Astrocyte of the spinal cord (primary cell): ENCODE results near the gene PGA4.

Source experiments
- DNase-seq: peaks from one replicate; pipeline ENCODE4 v3.0.0; 2011; ENCODE audit warnings: low read depth, low spot score
- H3K4me3 ChIP-seq: 2 replicates; pipeline ENCODE4 v1.5.1; 2011; ENCODE audit warnings: low read depth, mild to moderate bottlenecking, low read length, moderate library complexity
- CTCF ChIP-seq: IDR thresholded peaks from 2 replicates; pipeline ENCODE4 v1.5.1; 2012; ENCODE audit warnings: low read depth, mild to moderate bottlenecking, low read length, inconsistent platforms
- in situ Hi-C: cut with HindIII; loops from 2 replicates; pipeline ENCODE4 v1.10.0; 2017; ENCODE audit warnings: low sequenced_read_pairs

The PGA4 gene

GRCh38 chr11:61259363-61259762, 37.2 kb downstream of the PGA4 start:
- in situ Hi-C loops: no loop called here

DNA sequence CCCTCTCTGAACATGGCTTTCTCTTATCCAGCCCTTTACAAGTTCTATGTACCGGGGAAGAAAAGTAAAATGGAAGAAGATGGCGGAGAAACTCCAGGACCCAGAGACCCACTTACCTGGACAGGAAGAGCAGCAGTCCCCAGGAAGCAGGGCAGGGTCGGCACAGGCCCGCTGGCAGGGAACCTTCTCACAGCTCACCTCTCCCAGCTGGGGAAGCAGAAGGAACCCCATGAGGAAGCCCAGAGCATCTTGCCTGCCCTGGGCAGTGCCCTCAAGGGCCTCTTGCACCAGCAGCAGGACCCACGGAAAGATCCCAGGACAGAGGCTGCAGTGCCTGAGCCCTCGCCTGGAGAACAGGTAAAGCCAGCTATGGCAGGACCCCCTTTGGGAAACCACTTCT, 42.2 kb downstream of the PGA4 start:
- in situ Hi-C loops: no loop called here
- no peak for TF ChIP-seq CTCF

More at GRCh38 chr11:61259363-61259762, 37.2 kb downstream of the PGA4 start:
- no peak for DNase-seq
- no peak for TF ChIP-seq CTCF
- no peak overlapping the region for H3K4me3 ChIP-seq

GRCh38 chr11:61264795-61265194, 42.6 kb downstream of the PGA4 start:
- H3K4me3 ChIP-seq: no peak overlapping the region
- DNase-seq: no peak
- in situ Hi-C loops: no loop called here
- TF ChIP-seq CTCF: no peak

More for the DNA sequence above, 42.2 kb downstream of the PGA4 start:
- no peak for DNase-seq
- H3K4me3 ChIP-seq: no peak overlapping the region

GRCh38 chr11:61265357-61265756, 43.2 kb downstream of the PGA4 start:
- in situ Hi-C loops: no loop called here
- no peak for TF ChIP-seq CTCF
- DNase-seq: no peak
- H3K4me3 ChIP-seq: no peak overlapping the region

DNA sequence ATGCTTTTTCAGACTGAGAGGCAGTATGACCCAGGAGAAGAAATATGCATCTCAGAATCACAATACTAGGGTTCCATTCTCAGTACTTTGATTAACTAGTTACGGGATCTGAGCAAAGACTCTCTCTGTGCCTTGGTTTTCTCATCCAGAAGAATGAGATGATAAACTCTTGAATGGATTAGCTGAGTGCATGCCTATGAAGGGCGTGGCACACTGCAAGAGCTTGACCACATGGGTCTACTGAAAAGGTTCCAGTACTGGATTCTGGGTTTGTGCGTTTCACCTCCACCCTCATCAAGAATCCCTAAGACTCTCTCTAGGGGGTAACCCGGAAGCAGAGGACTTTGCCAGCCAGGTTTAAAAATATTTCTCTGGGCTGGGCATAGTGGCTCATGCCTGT, 44.5 kb downstream of the PGA4 start:
- DNase-seq: no peak
- TF ChIP-seq CTCF: no peak
- in situ Hi-C loops: no loop called here

GRCh38 chr11:61267437-61267841, 45.3 kb downstream of the PGA4 start:
- TF ChIP-seq CTCF: no peak
- no peak for DNase-seq
- no peak overlapping the region for H3K4me3 ChIP-seq
- in situ Hi-C loops: no loop called here

More for the DNA sequence above, 44.5 kb downstream of the PGA4 start:
- H3K4me3 ChIP-seq: no peak overlapping the region
